GM12801 (cell line): ENCODE measurements around the gene CNKSR3.

Source experiments
- TF ChIP-seq, protein P1 (sequence below): IDR thresholded peaks from one replicate; pipeline ENCODE4 v1.5.1; 2011; ENCODE audit warnings: control low read depth; ENCODE audit not compliant: insufficient read length; ENCODE audit errors: extremely low read depth

Gene CNKSR3

DNA sequence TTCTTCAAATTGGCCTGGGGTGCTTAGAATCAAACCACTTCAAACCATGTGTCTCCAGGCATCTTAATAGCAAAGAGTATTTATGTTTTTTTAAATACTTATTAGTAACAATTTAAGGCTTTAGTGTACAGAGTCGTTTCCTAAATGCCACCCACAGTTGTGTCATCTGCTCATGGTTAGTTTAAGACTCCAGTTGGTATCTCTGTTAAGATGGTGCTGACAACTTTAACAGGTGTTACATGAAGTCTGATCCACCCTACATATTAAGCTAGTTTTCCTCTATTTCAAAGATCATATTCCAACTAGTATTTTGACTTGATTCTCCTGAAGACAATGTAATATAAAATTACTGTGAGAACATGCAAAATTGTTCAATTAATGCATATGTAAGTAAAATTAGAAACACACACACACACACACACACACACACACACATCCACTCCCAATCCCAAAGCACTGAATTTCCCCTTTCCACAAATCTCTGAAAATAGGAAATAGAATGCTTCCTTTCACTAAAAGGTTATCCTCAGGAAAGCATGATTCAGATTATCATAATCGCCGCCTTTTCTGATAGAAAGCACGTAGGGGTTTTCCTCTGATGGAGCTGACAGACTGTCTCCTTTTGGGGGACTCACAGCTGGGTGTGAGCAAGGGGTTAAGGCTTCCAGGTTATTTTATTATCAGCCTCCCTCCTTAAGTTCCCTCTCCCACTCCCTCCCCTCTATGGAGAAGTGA is 10.5 kb downstream of the CNKSR3 start:
- TF ChIP-seq, protein P1, sequence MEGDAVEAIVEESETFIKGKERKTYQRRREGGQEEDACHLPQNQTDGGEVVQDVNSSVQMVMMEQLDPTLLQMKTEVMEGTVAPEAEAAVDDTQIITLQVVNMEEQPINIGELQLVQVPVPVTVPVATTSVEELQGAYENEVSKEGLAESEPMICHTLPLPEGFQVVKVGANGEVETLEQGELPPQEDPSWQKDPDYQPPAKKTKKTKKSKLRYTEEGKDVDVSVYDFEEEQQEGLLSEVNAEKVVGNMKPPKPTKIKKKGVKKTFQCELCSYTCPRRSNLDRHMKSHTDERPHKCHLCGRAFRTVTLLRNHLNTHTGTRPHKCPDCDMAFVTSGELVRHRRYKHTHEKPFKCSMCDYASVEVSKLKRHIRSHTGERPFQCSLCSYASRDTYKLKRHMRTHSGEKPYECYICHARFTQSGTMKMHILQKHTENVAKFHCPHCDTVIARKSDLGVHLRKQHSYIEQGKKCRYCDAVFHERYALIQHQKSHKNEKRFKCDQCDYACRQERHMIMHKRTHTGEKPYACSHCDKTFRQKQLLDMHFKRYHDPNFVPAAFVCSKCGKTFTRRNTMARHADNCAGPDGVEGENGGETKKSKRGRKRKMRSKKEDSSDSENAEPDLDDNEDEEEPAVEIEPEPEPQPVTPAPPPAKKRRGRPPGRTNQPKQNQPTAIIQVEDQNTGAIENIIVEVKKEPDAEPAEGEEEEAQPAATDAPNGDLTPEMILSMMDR, result no peak

DNA sequence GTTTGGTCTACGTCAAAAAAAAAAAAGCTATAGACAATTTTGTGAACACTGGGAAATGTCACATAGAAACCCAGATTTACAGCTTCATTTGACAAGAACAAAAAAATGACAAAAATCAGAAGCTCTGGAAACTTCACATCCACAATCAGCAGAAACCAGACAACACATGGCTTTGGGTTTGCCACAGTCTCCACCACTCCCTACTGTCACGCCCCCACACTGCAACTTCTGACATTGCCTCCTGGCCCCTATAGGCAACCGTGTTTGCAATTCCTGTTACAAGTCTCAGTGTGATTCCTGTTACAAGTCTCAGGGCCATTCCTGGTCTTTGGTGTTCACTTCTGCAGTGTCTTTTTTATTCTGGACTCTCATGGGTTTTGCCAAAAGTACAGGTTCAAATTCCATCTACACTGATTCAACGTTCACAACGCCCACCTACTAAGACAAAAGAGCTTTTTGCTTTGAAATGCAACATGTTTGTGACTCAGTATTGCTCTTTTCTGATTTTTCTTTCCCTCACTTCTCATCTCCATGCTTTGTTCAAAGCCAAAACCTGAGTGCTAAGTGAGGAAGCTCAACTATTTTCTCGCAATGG is 12.0 kb downstream of the CNKSR3 start:
- TF ChIP-seq, protein P1, result no peak

DNA sequence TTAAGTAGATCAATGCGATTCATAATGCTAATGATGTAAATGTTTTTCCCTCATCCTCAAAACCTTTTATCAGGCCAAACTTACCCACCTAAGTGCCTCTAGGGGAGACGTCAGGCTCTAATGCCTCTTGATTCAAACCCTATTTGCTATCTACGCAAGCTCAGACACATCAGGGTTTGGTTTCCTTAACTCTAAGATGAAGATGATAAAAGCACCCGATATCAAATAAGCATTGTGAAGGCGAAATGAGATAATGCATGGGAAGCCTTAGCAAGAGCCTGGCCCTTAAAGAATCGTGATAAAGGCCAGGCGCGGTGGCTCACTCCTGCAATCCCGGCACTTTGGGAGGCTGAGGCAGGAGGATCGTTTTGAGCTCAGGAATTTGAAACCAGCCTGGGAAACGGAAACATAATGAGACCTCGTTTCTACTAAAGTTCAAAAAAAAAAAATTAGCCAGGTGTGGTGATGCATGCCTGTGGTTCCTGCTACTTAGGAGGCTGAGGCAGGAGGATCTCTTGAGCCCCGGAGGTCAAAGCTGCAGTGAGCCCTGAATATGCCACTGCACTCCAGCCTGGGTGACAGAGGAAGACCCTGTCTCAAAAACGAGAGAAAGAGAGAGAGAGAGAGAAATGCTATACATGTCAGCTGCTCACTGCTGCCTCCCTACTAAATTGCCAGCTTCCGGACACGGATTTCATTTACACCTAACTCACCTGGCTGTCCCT is 13.5 kb downstream of the CNKSR3 start:
- TF ChIP-seq, protein P1, result no peak

DNA sequence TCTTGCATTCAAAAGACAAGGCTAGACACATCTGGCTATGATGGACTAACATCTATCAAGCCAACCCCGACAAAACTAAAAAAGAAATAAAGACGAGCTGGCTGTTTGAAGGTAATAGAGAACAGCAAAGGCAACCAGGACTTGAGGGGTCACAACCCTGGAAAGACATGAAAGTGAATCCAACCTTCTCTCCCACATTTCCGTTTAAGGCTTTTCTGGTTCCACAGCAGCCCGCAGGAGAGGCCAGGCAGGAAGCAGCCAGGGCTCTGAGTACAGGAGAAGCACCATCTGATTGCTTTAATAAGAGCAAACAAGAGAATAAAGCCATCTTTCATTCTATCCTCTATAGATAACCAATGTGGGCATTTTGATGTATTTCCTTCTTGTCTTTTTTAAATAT is 14.3 kb downstream of the CNKSR3 start:
- TF ChIP-seq, protein P1, result no peak

DNA sequence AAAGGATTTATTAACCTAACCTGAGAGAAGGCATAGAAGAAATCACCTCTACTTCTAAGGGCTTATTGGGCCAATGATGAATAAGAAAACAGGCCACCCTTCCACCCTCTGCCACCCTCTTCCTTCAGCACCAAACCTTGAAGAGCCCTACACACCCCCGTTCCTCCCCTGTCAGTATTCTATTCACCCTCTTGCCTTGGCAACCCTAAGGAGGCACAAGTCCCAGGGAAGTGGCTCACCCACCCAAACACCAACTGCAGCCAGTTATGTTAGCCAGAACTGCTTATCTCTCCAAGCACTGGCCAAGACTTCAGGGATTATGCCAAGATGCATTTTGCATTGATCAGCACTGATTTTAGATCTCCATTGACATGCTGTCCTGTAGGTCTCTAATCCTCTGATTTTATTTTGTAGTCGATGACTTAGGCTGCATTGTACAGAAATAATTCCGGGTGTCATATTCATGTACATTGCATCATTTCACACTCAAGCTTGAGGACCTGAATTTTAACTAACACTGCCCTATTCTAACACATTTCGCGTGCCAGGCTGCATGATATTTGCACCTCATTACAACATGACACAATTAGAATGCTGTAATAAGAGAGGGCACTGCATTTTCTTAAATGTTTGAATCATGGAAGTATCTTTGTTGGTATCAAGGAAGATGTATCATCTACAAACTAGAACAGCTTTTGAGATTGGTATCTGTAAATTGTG is 15.7 kb downstream of the CNKSR3 start:
- TF ChIP-seq, protein P1, result no peak

DNA sequence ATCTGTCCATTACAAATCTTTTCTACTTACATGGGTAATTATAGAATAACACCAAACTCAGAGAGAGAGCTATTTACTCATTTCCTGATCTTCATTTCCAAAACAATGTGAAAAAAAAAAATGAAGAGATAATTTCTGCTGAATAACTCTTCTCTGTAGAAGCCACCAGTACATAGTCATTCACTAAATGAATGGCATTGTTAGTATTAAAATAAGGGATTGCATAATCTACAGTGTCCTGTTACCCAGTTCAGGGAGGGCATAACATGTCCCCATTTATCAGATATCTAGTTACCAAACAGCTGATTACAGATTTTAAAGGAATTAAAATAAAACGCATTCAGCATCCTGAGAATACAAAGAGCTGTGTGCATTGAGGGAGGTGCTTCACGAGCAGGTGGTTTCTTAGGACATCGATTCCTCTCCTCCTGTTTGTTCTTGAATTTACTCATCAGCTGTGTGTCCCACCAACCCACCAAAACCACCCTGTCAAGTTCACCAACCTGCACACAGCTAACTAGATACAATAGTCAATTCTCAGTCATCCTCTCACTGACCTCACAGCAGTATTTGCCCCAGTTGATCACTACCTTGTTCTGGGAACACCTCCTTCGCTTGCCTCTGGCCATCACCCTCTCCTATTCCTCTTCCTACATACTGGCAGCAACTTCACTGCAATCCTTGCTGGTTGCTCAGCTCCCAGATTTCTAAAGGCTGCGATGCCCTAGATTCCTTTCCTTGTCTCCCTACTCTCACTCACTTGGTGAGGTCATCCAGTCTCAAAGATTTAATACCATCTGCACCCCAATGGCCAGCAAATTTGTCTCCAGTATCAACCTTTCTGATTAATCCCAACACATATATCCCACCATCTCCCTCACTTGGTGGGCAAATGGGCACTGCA is 18.7 kb downstream of the CNKSR3 start:
- TF ChIP-seq, protein P1, result no peak
